ENCODE results near the gene VGLL2. TPM values are rescaled to one million over a fixed set of nuclear protein-coding genes. Genes with fewer than 3 reads are reported as not detected.

The VGLL2 gene
- total RNA-seq, 1 experiment from 2014 or later: not detected

GRCh38 chr6:117233145-117233544, 32.2 kb upstream of the VGLL2 start (continued):
- TF ChIP-seq, protein P1, sequence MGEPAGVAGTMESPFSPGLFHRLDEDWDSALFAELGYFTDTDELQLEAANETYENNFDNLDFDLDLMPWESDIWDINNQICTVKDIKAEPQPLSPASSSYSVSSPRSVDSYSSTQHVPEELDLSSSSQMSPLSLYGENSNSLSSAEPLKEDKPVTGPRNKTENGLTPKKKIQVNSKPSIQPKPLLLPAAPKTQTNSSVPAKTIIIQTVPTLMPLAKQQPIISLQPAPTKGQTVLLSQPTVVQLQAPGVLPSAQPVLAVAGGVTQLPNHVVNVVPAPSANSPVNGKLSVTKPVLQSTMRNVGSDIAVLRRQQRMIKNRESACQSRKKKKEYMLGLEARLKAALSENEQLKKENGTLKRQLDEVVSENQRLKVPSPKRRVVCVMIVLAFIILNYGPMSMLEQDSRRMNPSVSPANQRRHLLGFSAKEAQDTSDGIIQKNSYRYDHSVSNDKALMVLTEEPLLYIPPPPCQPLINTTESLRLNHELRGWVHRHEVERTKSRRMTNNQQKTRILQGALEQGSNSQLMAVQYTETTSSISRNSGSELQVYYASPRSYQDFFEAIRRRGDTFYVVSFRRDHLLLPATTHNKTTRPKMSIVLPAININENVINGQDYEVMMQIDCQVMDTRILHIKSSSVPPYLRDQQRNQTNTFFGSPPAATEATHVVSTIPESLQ (CRISPR knock-in tag; IDR thresholded peaks at IDR 0.05): no peak
- TF ChIP-seq NFE2L1 (CRISPR knock-in tag; IDR thresholded peaks at IDR 0.05): no peak
- TF ChIP-seq CTCF (IDR thresholded peaks at IDR 0.05): no peak
- TF ChIP-seq FOXK1 (CRISPR knock-in tag; IDR thresholded peaks at IDR 0.05): no peak
- TF ChIP-seq SOX15 (CRISPR knock-in tag; IDR thresholded peaks at IDR 0.05): no peak
- TF ChIP-seq CREB1 (CRISPR knock-in tag; IDR thresholded peaks at IDR 0.05): no peak
- no peak for TF ChIP-seq GABPB1 (CRISPR knock-in tag; IDR thresholded peaks at IDR 0.05)
- no peak for TF ChIP-seq ESRRA (CRISPR knock-in tag; IDR thresholded peaks at IDR 0.05; ENCODE audit: borderline replicate concordance)
- no peak for TF ChIP-seq ZNF232 (CRISPR knock-in tag; IDR thresholded peaks at IDR 0.05)
- TF ChIP-seq RELA (CRISPR knock-in tag; IDR thresholded peaks at IDR 0.05; ENCODE audit: borderline replicate concordance): no peak
- TF ChIP-seq NFYB (CRISPR knock-in tag; conservative IDR thresholded peaks at IDR 0.05; ENCODE audit: low read depth): no peak
- TF ChIP-seq ZNF532 (CRISPR knock-in tag; IDR thresholded peaks at IDR 0.05; ENCODE audit: borderline replicate concordance): no peak
- TF ChIP-seq AR (CRISPR knock-in tag; IDR thresholded peaks at IDR 0.05): no peak
- TF ChIP-seq CBFB (CRISPR knock-in tag; IDR thresholded peaks at IDR 0.05; ENCODE audit: low read depth): no peak

GRCh38 chr6:117237561-117237960, 27.8 kb upstream of the VGLL2 start:
- Mint-ChIP-seq H3K9me3 (peaks cover 3% of the 10 kb centered on the region; the same call in 1 of the 2 replicates), H3K4me3 (no peak overlapping the region), H3K27ac (no peak overlapping the region), H3K36me3 (no peaks in the 10 kb centered on the region), H3K4me1 (no peaks in the 10 kb centered on the region), H3K27me3 (ENCODE audit: low read depth) (no peaks in the 10 kb centered on the region)
- DNase-seq (ENCODE audit: low spot score) (no peak), ATAC-seq (no peak)
- POLR2A ChIA-PET: no interaction called here
- CTCF ChIA-PET: no interaction called here
- TF ChIP-seq ZNF671 (CRISPR knock-in tag; IDR thresholded peaks at IDR 0.05) (no peak), JUN (CRISPR knock-in tag; IDR thresholded peaks at IDR 0.05) (no peak), ZNF512 (CRISPR knock-in tag; IDR thresholded peaks at IDR 0.05; ENCODE audit: borderline replicate concordance) (no peak), NR3C1 (CRISPR knock-in tag; conservative IDR thresholded peaks at IDR 0.05; ENCODE audit: low read depth) (no peak), TP53 (CRISPR knock-in tag; IDR thresholded peaks at IDR 0.05) (no peak), ZNF281 (CRISPR knock-in tag; IDR thresholded peaks at IDR 0.05) (no peak), ESRRA (CRISPR knock-in tag; IDR thresholded peaks at IDR 0.05; ENCODE audit: borderline replicate concordance) (no peak)
- TF ChIP-seq, protein P1 (CRISPR knock-in tag; IDR thresholded peaks at IDR 0.05): no peak

Measured in WTC11 (cell line).